Keratinocyte (primary cell): ENCODE measurements around the gene TAF4. TPM values are rescaled to one million over a fixed set of nuclear protein-coding genes. Genes with fewer than 3 reads are reported as not detected.

Experiments used
- DNase-seq: peaks from one replicate; pipeline ENCODE4 v3.0.0-alpha.2; 2011; ENCODE audit warnings: low read depth, missing footprints, low spot score
- FAIRE-seq: peaks from 2 replicates; lab custom pipeline; 2011; peaks lifted over from hg19 to GRCh38; lab: Jason Lieb, UNC
- H2AFZ ChIP-seq: 2 replicates; pipeline ENCODE4 v1.6.0; 2012; ENCODE audit warnings: low read length, control low read depth, inconsistent platforms; ENCODE audit not compliant: control insufficient read depth
- H3K27ac ChIP-seq: 2 replicates; pipeline ENCODE4 v1.5.1; 2011; ENCODE audit warnings: low read length; ENCODE audit not compliant: control insufficient read depth, insufficient read depth
- H3K27me3 ChIP-seq: 3 replicates; pipeline ENCODE4 v1.6.0; 2011; ENCODE audit warnings: low read length; ENCODE audit not compliant: control insufficient read depth, insufficient read depth; ENCODE audit errors: extremely low read depth
- H3K36me3 ChIP-seq, 2 experiments: 2 replicates in 1 of 2; 3 replicates in 1 of 2; pipeline ENCODE4 v1.5.1; 2011; ENCODE audit warnings: low read length in 2 of 2, mild to moderate bottlenecking in 1 of 2; ENCODE audit not compliant: control insufficient read depth in 2 of 2, insufficient read depth in 2 of 2; ENCODE audit errors: extremely low read depth in 1 of 2
- H3K4me1 ChIP-seq: 3 replicates; pipeline ENCODE4 v1.5.1; 2011; ENCODE audit warnings: low read length; ENCODE audit not compliant: control insufficient read depth, insufficient read depth; ENCODE audit errors: extremely low read depth
- H3K4me2 ChIP-seq: 3 replicates; pipeline ENCODE4 v1.6.0; 2011; ENCODE audit warnings: low read depth, low read length; ENCODE audit not compliant: control insufficient read depth, insufficient read depth; ENCODE audit errors: extremely low read depth
- H3K4me3 ChIP-seq, 3 experiments: fragments of 200-600 bp in 1 of 3; sonication (generic) in 1 of 3; 2 replicates in 2 of 3; 3 replicates in 1 of 3; pipeline ENCODE4 v1.5.1; 2011 to 2016; ENCODE audit warnings: low read length in 3 of 3, mild to moderate bottlenecking in 3 of 3, control low read depth in 2 of 3, inconsistent platforms in 1 of 3, low read depth in 1 of 3, mixed read lengths in 1 of 3, mixed run types in 1 of 3, moderate library complexity in 1 of 3; ENCODE audit not compliant: control insufficient read depth in 2 of 3, insufficient read depth in 2 of 3; ENCODE audit errors: extremely low read depth in 1 of 3
- H3K79me2 ChIP-seq: 2 replicates; pipeline ENCODE4 v1.6.0; 2012; ENCODE audit warnings: low read length; ENCODE audit not compliant: control insufficient read depth, insufficient read depth
- H3K9ac ChIP-seq: 3 replicates; pipeline ENCODE4 v1.6.0; 2011; ENCODE audit warnings: low read length; ENCODE audit not compliant: control insufficient read depth, insufficient read depth; ENCODE audit errors: extremely low read depth
- H3K9me1 ChIP-seq: 3 replicates; pipeline ENCODE4 v1.6.0; 2011; ENCODE audit warnings: low read length; ENCODE audit not compliant: control insufficient read depth, insufficient read depth; ENCODE audit errors: extremely low read depth
- H3K9me3 ChIP-seq: 2 replicates; pipeline ENCODE4 v1.5.1; 2012; ENCODE audit warnings: low read depth, low read length; ENCODE audit not compliant: control insufficient read depth
- H4K20me1 ChIP-seq: 3 replicates; pipeline ENCODE4 v1.6.0; 2011; ENCODE audit warnings: low read length; ENCODE audit not compliant: control insufficient read depth, insufficient read depth; ENCODE audit errors: extremely low read depth
- CTCF ChIP-seq, 3 experiments: IDR thresholded peaks in 1 of 3; conservative IDR thresholded peaks in 1 of 3; optimal IDR thresholded peaks in 1 of 3; 2 replicates in 2 of 3; 3 replicates in 1 of 3; pipeline versions ENCODE3 to v1.5.1; 2011; ENCODE audit warnings: low read length in 3 of 3, mild to moderate bottlenecking in 3 of 3, moderate library complexity in 2 of 3, control low read depth in 1 of 3, inconsistent platforms in 1 of 3; ENCODE audit not compliant: insufficient read depth in 2 of 3; ENCODE audit errors: extremely low read depth in 1 of 3
- EZH2 ChIP-seq: IDR thresholded peaks from one replicate; pipeline ENCODE4 v1.6.1; 2012; ENCODE audit warnings: inconsistent platforms, mild to moderate bottlenecking, low read length, moderate library complexity
- dilution Hi-C: fragments of 300-500 bp; cut with MboI; formaldehyde crosslinking; loops from one replicate; pipeline ENCODE4 v1.7.0; 2020; ENCODE audit warnings: low sequenced_read_pairs; ENCODE audit not compliant: extremely low pct_ligation_motif_present
- polyA plus RNA-seq, 5 experiments: library from polyadenylated mRNA; depleted of rRNA in 3 of 5; stranded (reverse) in 3 of 5; stranded (forward) in 1 of 5; unstranded in 1 of 5; fragments of >200 nt; gene quantifications; 1 replicate in 1 of 5; 2 replicates in 3 of 5; 3 replicates in 1 of 5; pipeline versions ENCODE4 v1.2.1 to v1.2.3, GENCODE V29; 2011 to 2012; ENCODE audit warnings: missing spikeins in 2 of 5, low read depth in 1 of 5, low replicate concordance in 1 of 5

Gene TAF4
- polyA plus RNA-seq, 1 donor (not counting 4 experiments of a cell fraction or from before 2014, with no cell fraction given), result 3.3 TPM

GRCh38 chr20:62015540-62016288, 50.0 kb downstream of the TAF4 start:
- peaks cover 15% of the 10 kb centered on the region for H4K20me1 ChIP-seq
- H3K36me3 ChIP-seq, result peaks cover 2 to 8% of the 10 kb centered on the region in 2 experiments
- no peak overlapping the region for H3K4me3 ChIP-seq
- H3K27ac ChIP-seq, result no peak overlapping the region
- H3K9me3 ChIP-seq, result no peaks in the 10 kb centered on the region
- peaks cover 32% of the 10 kb centered on the region for H3K79me2 ChIP-seq
- no peak for TF ChIP-seq CTCF (optimal IDR thresholded peaks at IDR 0.05 in 1 of 3, IDR thresholded peaks at IDR 0.05 in 1 of 3, conservative IDR thresholded peaks at IDR 0.05 in 1 of 3; ENCODE audit: extremely low read depth in 1 of 3, insufficient read depth in 2 of 3, low read length in 3 of 3)
- TF ChIP-seq EZH2, result no peak
- H3K9me1 ChIP-seq, result no peaks in the 10 kb centered on the region
- no peak overlapping the region for H2AFZ ChIP-seq
- no peaks in the 10 kb centered on the region for H3K27me3 ChIP-seq
- no peak overlapping the region for H3K9ac ChIP-seq
- dilution Hi-C loops, result no loop called here
- H3K4me2 ChIP-seq, result no peak overlapping the region
- FAIRE-seq (no peak), DNase-seq (no peak)
- H3K4me1 ChIP-seq, result no peaks in the 10 kb centered on the region

- TF ChIP-seq CTCF (optimal IDR thresholded peaks at IDR 0.05 in 1 of 3, IDR thresholded peaks at IDR 0.05 in 1 of 3, conservative IDR thresholded peaks at IDR 0.05 in 1 of 3; ENCODE audit: extremely low read depth in 1 of 3, insufficient read depth in 2 of 3, low read length in 3 of 3) (no peak), EZH2 (no peak)
- no peaks in the 10 kb centered on the region for H3K9me1 ChIP-seq
- H3K4me1 ChIP-seq, result no peaks in the 10 kb centered on the region
- FAIRE-seq (no peak), DNase-seq (no peak)
- H2AFZ ChIP-seq, result no peak overlapping the region
- no peak overlapping the region for H3K4me3 ChIP-seq
- no peaks in the 10 kb centered on the region for H3K27me3 ChIP-seq
- peaks cover 8% of the 10 kb centered on the region for H4K20me1 ChIP-seq
- no peaks in the 10 kb centered on the region for H3K9me3 ChIP-seq
- H3K27ac ChIP-seq, result no peak overlapping the region
- H3K4me2 ChIP-seq, result no peak overlapping the region
- H3K36me3 ChIP-seq, result peaks cover 4 to 8% of the 10 kb centered on the region in 2 experiments
- H3K79me2 ChIP-seq, result peaks cover 26% of the 10 kb centered on the region
- dilution Hi-C loops, result no loop called here
- H3K9ac ChIP-seq, result no peak overlapping the region
Measured at GRCh38 chr20:62014889-62015537, 50.7 kb downstream of the TAF4 start.
